ENCODE data around the gene GRID1. TPM values are rescaled to one million over a fixed set of nuclear protein-coding genes. Genes with fewer than 3 reads are reported as not detected.

Gene GRID1
- total and polyA plus RNA-seq, 11 donors, result 0.69 to 3.4 (median 1.6) TPM

- intact Hi-C loops (cut with DNase I), result no loop called here
- H3K27me3 ChIP-seq, result no peaks in the 10 kb centered on the region
- H3K4me3 ChIP-seq, result no peak overlapping the region
- H3K36me3 ChIP-seq, result no peaks in the 10 kb centered on the region
- peaks cover 0 to 11% (median 0%) of the 10 kb centered on the region in 12 donors for H3K4me1 ChIP-seq
- ATAC-seq (no peak), DNase-seq (no peak)
- 72 to 87% (median 84%) methylated on average over 2 of the region's 2 CpGs for WGBS, 4 donors
- H3K27ac ChIP-seq, result no peak overlapping the region
- TF ChIP-seq CTCF (IDR thresholded peaks at IDR 0.05) (no peak), POLR2A (IDR thresholded peaks at IDR 0.05) (no peak)
- peaks cover 0 to 11% (median 0%) of the 10 kb centered on the region in 12 donors for H3K9me3 ChIP-seq
Measured at GRCh38 chr10:86046845-86047460, 319.6 kb downstream of the GRID1 start.

GRCh38 chr10:86045896-86046295 lies 320.7 kb downstream of the GRID1 start:
- TF ChIP-seq CTCF (IDR thresholded peaks at IDR 0.05) (no peak), POLR2A (IDR thresholded peaks at IDR 0.05) (no peak)
- peaks cover 0 to 11% (median 0%) of the 10 kb centered on the region in 12 donors for H3K4me1 ChIP-seq
- WGBS, 4 donors, result 77 to 87% (median 86%) methylated on average over 5 of the region's 5 CpGs
- H3K36me3 ChIP-seq, result no peaks in the 10 kb centered on the region
- ATAC-seq (no peak), DNase-seq (no peak)
- peaks cover 0 to 5% (median 0%) of the 10 kb centered on the region in 12 donors for H3K9me3 ChIP-seq
- no peak overlapping the region for H3K4me3 ChIP-seq
- no peak overlapping the region for H3K27ac ChIP-seq
- intact Hi-C loops (cut with DNase I), result no loop called here
- H3K27me3 ChIP-seq, result no peaks in the 10 kb centered on the region

GRCh38 chr10:86044029-86044428 lies 322.6 kb downstream of the GRID1 start:
- DNase-seq (no peak), ATAC-seq (no peak)
- H3K4me1 ChIP-seq, result peaks cover 0 to 4% (median 0%) of the 10 kb centered on the region in 12 donors
- TF ChIP-seq POLR2A (IDR thresholded peaks at IDR 0.05), result no peak
- TF ChIP-seq CTCF (IDR thresholded peaks at IDR 0.05), result no peak
- intact Hi-C loops (cut with DNase I), result no loop called here
- no peaks in the 10 kb centered on the region for H3K27me3 ChIP-seq
- H3K9me3 ChIP-seq, result no peaks in the 10 kb centered on the region
- H3K4me3 ChIP-seq, result no peak overlapping the region
- no peak overlapping the region for H3K27ac ChIP-seq
- H3K36me3 ChIP-seq, result no peaks in the 10 kb centered on the region
- WGBS, 4 donors, result 70 to 75% (median 71%) methylated on average over 2 of the region's 2 CpGs

GRCh38 chr10:86043236-86043635 lies 323.4 kb downstream of the GRID1 start:
- no peak for ATAC-seq
- intact Hi-C loops (cut with DNase I), result no loop called here
- peaks cover 0 to under 1% (median 0%) of the 10 kb centered on the region in 12 donors for H3K4me1 ChIP-seq
- H3K4me3 ChIP-seq, result no peak overlapping the region
- WGBS, 4 donors, result 45 to 60% (median 52%) methylated on average over 3 of the region's 3 CpGs
- H3K36me3 ChIP-seq, result no peaks in the 10 kb centered on the region
- TF ChIP-seq POLR2A (IDR thresholded peaks at IDR 0.05), result no peak
- TF ChIP-seq CTCF (IDR thresholded peaks at IDR 0.05), result no peak
- H3K9me3 ChIP-seq, result no peaks in the 10 kb centered on the region
- H3K27ac ChIP-seq, result no peak overlapping the region
- DNase-seq, result no peak
- no peaks in the 10 kb centered on the region for H3K27me3 ChIP-seq
